OCI-LY7 (cell line): ENCODE data around the gene TUSC1.

ENCODE experiments used
- EZH2phosphoT487 ChIP-seq: fragments of 200-600 bp; sonication (generic); IDR thresholded peaks from 2 replicates; pipeline ENCODE4 v1.6.1; 2018; ENCODE audit warnings: low read depth, borderline replicate concordance, mild to moderate bottlenecking, mixed run types, antibody characterized with exemption, low read length, moderate library complexity, mixed read lengths
- TF ChIP-seq, protein P1 (sequence below): fragments of 200-600 bp; sonication (generic); conservative IDR thresholded peaks from 2 replicates; pipeline ENCODE4 v1.5.1; 2014; ENCODE audit warnings: mild to moderate bottlenecking, antibody characterized with exemption, low read length, moderate library complexity, mixed read lengths

DNA sequence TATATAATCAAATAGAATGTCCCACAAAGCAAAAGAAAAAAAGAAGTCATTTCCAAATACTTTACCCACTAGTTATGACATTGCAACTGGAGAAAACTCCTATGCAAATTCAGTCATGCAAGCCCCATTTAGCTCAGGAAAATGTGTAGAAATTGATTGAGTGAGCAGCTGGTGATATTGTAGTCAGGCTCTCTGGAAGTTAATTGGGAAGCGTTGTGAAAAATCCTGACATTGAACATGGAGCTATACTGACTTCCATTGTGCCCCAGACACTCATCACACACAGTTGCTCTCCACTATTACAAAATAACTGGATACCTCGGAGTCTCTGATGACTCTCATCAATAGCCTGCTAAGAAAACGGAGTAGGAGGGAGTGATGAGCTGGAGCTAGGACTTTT lies 49.0 kb downstream of the TUSC1 start:
- TF ChIP-seq, protein P1, sequence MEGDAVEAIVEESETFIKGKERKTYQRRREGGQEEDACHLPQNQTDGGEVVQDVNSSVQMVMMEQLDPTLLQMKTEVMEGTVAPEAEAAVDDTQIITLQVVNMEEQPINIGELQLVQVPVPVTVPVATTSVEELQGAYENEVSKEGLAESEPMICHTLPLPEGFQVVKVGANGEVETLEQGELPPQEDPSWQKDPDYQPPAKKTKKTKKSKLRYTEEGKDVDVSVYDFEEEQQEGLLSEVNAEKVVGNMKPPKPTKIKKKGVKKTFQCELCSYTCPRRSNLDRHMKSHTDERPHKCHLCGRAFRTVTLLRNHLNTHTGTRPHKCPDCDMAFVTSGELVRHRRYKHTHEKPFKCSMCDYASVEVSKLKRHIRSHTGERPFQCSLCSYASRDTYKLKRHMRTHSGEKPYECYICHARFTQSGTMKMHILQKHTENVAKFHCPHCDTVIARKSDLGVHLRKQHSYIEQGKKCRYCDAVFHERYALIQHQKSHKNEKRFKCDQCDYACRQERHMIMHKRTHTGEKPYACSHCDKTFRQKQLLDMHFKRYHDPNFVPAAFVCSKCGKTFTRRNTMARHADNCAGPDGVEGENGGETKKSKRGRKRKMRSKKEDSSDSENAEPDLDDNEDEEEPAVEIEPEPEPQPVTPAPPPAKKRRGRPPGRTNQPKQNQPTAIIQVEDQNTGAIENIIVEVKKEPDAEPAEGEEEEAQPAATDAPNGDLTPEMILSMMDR = no peak
- TF ChIP-seq EZH2phosphoT487 = no peak
